Measurements from ENCODE around the gene FPR3.

DNA sequence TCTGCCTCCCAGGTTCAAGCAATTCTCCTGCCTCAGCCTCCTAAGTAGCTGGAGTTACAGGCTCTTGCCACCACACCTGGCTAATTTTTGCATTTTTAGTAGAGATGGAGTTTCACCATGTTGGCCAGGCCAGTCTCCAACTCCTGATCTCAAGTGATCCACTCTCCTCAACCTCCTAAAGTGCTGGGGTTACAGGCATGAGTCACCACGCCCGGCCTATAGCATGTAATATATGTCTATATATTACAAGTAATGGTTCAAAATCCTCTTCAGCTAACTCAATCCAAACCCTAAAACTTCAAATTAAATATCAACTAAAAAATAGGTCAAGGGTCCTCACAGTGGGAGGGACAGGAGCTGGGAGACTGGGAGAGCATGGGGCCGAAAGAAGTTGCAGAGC lies 28.0 kb downstream of the FPR3 start:
- TF ChIP-seq, protein P1, sequence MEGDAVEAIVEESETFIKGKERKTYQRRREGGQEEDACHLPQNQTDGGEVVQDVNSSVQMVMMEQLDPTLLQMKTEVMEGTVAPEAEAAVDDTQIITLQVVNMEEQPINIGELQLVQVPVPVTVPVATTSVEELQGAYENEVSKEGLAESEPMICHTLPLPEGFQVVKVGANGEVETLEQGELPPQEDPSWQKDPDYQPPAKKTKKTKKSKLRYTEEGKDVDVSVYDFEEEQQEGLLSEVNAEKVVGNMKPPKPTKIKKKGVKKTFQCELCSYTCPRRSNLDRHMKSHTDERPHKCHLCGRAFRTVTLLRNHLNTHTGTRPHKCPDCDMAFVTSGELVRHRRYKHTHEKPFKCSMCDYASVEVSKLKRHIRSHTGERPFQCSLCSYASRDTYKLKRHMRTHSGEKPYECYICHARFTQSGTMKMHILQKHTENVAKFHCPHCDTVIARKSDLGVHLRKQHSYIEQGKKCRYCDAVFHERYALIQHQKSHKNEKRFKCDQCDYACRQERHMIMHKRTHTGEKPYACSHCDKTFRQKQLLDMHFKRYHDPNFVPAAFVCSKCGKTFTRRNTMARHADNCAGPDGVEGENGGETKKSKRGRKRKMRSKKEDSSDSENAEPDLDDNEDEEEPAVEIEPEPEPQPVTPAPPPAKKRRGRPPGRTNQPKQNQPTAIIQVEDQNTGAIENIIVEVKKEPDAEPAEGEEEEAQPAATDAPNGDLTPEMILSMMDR (IDR thresholded peaks at IDR 0.05) = no peak
- TF ChIP-seq TAF1 (IDR thresholded peaks at IDR 0.05; ENCODE audit: borderline replicate concordance, low read depth, low read length) (no peak), RAD21 (IDR thresholded peaks at IDR 0.05; ENCODE audit: low read length) (no peak), MEF2A (IDR thresholded peaks at IDR 0.05; ENCODE audit: borderline replicate concordance, low read depth) (no peak), POLR2AphosphoS5 (IDR thresholded peaks at IDR 0.05; ENCODE audit: low read depth, low read length) (no peak)
- TF ChIP-seq, protein P2, sequence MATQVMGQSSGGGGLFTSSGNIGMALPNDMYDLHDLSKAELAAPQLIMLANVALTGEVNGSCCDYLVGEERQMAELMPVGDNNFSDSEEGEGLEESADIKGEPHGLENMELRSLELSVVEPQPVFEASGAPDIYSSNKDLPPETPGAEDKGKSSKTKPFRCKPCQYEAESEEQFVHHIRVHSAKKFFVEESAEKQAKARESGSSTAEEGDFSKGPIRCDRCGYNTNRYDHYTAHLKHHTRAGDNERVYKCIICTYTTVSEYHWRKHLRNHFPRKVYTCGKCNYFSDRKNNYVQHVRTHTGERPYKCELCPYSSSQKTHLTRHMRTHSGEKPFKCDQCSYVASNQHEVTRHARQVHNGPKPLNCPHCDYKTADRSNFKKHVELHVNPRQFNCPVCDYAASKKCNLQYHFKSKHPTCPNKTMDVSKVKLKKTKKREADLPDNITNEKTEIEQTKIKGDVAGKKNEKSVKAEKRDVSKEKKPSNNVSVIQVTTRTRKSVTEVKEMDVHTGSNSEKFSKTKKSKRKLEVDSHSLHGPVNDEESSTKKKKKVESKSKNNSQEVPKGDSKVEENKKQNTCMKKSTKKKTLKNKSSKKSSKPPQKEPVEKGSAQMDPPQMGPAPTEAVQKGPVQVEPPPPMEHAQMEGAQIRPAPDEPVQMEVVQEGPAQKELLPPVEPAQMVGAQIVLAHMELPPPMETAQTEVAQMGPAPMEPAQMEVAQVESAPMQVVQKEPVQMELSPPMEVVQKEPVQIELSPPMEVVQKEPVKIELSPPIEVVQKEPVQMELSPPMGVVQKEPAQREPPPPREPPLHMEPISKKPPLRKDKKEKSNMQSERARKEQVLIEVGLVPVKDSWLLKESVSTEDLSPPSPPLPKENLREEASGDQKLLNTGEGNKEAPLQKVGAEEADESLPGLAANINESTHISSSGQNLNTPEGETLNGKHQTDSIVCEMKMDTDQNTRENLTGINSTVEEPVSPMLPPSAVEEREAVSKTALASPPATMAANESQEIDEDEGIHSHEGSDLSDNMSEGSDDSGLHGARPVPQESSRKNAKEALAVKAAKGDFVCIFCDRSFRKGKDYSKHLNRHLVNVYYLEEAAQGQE (IDR thresholded peaks at IDR 0.05; ENCODE audit: low read depth, low read length) = no peak

All from SK-N-SH (cell line).